Activated CD4-positive, alpha-beta T cell treated with anti-CD3 and anti-CD28 coated beads, Interleukin-2, amount 50 U/mL, for 24 hours (primary cell): ENCODE measurements around the gene LAMA3.

Experiments
- DNase-seq, 2 donors: peaks; one replicate each; pipeline ENCODE4 v3.0.0-alpha.2; 2020; ENCODE audit warnings: low read depth in 1 of 2, low spot score in 1 of 2

The LAMA3 gene

DNA sequence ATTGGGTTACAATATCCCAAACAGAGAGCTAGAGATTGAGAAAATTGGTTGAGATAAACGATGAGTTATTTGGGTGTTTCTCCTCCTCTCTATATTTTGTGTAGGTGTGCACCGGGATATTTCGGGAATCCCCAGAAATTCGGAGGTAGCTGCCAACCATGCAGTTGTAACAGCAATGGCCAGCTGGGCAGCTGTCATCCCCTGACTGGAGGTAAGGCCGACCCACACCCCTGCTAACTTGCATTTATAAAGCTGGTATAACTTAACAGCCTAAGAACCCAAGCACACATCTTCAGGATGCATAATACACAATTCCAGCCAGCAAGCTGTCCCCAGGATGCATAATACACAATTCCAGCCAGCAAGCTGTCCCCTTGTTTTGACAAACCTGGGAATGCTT lies 200.7 kb downstream of the LAMA3 start:
- no peak for DNase-seq

DNA sequence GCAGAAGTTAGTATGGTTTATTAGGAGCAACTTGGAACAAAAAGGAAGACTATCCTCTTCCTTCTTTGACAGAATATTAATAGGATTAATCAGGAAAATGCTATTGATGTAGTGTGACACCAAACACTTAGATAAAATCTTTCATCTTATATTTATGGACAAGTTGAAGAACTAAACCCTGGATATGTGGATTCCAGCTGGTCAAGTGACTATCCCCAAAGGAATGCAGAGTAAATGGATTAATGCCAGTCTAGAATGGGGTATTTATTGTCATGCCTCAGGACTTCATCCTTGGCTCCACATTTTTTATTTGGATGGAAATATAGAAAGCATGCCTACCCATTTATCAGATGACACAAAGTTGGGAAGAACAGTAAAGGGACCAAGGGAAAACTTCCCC lies 201.3 kb downstream of the LAMA3 start:
- no peak for DNase-seq

DNA sequence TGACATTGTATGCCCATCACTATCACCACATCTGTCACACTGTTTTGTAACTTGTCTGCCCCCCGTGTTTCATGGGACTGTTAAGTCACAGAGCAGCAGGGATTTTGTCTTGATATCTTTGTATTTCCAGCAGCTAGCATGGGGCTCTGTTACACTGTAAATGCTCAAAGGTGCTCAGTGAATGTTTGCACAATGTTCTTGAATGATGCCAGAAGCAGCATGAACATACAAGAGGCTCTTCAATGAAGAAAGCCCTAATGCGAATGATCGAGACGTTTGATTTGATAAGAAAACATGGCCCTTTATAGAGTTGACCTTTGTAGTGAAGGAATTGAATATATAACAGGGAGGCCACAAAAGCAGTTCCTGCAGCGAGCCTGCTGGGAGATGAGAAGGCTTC lies 204.4 kb downstream of the LAMA3 start:
- DNase-seq, result no peak

DNA sequence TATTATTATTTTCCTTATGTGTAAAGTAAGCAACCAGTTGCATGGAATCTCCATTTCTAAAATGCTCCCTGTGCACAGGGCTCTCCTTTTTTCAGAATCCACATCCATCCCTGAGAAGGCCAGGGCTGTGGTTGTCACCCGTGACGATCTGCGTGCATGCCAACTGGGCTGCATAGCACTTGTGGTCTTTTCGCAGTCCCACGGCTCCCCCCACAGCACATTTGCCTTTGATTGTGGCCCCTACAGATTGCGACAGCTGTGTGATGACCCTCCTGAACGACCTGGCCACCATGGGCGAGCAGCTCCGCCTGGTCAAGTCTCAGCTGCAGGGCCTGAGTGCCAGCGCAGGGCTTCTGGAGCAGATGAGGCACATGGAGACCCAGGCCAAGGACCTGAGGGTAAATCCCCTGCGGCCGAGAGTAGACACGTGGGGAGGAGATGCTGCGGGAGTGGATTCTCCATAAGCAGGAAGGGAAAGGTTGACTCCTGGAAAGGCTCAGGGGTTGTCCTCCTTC lies 205.5 kb downstream of the LAMA3 start:
- DNase-seq, result no peak

DNA sequence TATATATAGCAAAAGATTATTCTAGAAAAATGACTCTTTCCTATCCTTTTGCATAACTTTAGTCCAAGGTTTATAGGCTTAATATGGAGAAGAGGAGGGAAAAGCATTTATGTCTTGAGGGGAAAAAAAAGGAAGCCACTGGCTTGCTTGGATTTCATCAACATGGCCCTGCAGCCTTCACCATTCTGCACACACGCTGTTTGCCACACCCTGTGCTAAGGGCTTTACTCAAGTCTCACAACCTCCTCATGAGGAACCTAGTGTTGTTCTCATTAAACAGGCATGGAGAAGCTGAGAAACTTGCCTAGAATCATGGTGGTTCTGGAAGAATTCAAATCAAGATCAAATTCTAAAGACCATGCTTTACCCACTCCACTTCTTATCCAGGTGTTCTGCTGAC lies 208.0 kb downstream of the LAMA3 start:
- no peak for DNase-seq

DNA sequence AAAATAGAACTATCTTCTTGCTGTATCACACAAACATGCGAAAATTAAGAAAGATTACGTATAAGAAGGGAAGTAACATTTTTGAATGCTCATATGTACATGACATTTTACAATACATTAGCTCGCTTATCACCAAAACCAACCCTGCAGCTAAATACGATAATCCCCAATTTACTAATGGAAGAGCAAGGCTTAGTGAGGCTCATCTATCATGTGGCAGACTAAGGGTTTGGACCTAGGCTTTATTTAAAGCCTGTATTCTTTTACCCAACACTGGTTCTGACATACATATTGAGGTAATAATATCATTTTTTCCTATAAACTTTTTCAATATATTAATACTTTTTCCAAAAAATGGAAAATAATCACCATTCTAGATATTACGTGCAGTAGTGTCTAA lies 208.5 kb downstream of the LAMA3 start:
- no peak for DNase-seq

DNA sequence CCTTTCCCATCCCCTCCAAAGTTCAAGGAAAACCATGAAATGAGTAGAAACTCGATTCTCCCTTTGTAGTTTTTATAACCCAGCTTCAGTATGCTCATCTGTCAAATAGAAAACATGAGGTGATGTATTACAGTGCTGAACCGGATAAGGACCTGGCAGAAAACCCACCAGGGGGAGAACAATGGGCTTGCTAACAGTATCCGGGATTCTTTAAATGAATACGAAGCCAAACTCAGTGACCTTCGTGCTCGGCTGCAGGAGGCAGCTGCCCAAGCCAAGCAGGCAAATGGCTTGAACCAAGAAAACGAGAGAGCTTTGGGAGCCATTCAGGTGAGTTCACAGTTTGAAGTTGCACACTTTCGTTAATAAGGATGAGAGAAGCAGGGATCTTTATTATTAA lies 211.7 kb downstream of the LAMA3 start:
- DNase-seq, result no peak

DNA sequence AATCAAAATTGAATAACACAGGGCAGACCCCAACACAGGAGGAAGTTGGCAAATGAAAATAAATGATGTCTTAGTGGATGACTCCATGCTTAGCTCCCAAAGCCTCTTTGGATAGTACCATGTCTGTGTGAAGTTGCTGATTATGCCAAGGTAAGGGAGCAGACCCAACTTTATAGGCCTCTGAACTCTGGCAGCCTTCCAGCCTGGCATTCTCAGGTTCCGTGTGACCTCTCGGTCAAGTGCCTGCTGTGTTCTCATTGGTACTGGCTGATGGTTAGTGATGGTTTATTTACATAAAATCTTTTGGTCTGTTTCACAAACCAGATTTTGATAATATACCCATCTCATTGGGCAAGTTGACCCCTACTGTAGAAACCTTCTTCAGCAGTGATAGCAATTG lies 213.1 kb downstream of the LAMA3 start:
- no peak for DNase-seq

DNA sequence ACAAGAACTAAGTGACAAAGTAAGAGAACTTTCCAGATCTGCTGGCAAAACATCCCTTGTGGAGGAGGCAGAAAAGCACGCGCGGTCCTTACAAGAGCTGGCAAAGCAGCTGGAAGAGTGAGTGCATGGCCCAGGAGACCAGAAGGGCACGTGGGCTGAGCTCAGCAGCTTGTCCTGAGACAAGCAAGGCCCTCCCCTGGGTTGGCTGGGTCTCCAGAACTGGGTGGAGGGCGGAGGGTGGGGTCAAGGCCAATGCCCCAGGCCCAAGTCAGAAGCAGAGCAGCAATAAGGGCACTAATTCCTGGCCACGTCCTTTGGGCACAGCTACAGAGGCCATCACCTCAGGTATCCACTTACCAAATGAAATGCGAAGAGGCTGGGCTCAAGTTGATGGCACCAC lies 214.7 kb downstream of the LAMA3 start:
- DNase-seq, result no peak

DNA sequence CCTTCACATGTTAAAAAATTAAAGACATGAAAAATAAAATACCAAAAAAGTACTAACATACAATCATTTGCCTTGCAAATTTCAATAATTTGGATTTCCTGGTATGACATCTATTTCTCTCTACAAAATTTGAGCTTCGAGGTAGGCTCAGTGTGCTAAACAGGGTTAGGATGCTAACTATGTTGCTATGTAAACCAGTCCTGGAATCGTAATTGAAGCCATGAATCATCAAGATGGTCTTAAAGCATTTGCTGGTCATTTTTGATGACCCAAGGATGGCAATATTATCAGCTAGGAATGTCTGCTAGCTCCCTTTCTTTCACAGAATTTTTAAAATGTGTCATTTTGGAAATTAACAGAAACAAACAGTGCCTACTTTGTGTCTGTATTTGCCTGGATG lies 217.4 kb downstream of the LAMA3 start:
- no peak for DNase-seq

DNA sequence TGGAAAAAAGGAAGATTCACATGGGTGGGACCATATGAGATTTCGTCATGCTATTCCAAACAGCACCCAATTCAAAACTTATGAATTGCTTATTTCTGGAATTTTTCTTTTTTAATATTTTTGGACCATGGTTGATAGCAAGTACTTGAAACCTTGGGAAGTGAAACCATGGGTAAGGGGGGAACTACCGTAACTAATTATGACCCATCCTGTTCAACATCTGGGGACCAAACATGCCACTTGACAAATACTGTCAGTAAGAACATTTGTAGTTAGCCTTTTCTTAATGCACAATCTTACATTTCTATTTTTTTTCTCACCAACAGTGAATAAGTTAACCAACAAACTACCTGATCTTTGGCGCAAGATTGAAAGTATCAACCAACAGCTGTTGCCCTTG lies 219.6 kb downstream of the LAMA3 start:
- DNase-seq, result no peak

DNA sequence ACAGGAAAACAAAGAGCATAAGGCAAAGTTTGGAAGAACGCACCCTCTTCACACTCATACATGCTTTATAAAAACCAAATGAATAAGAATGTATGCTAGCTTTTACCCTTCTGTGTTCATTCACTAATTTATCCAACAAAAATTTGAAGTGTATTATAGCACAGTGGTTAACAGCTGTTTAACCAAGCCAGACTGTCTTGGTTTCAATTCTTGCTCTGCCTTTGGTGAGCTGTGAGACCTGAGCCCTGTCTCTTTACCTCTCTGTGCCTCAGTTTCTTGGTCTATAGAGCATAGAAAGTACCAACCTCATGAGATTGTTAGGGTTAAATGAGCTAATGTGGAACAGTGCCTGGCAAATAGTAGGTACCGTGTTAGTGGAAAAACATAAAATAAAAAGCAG lies 220.8 kb downstream of the LAMA3 start:
- no peak for DNase-seq

DNA sequence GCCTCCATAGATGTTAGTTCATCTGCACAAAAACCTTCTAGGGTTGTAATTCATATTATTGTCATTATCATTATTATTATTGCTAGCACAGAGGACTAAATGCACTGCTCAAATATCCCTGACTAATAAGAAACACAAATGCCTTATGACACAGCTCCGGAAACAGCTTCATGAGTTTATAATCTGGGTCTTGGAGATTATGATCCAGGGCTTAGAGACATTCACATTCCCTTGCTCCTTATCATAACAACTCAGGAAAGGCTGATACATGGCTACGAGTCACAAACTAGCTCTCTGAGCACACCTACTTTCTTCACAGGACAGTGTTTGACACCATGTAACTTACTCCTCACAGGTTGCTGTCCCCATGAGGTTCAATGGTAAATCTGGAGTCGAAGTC lies 223.1 kb downstream of the LAMA3 start:
- DNase-seq, result no peak

DNA sequence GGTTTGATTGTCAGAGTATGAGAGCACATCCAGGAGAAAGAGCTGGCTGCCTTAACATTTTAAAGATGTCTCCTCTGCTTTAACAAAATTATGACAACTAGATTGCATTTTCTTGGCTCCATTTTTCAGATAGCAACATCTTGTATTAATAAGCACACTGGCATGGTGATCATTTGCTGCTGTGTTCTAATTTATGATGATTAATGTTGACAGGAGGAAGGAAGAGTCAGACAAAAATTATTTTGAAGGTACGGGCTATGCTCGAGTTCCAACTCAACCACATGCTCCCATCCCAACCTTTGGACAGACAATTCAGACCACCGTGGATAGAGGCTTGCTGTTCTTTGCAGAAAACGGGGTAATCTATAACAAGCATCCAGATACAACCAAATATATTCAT lies 227.1 kb downstream of the LAMA3 start:
- no peak for DNase-seq

DNA sequence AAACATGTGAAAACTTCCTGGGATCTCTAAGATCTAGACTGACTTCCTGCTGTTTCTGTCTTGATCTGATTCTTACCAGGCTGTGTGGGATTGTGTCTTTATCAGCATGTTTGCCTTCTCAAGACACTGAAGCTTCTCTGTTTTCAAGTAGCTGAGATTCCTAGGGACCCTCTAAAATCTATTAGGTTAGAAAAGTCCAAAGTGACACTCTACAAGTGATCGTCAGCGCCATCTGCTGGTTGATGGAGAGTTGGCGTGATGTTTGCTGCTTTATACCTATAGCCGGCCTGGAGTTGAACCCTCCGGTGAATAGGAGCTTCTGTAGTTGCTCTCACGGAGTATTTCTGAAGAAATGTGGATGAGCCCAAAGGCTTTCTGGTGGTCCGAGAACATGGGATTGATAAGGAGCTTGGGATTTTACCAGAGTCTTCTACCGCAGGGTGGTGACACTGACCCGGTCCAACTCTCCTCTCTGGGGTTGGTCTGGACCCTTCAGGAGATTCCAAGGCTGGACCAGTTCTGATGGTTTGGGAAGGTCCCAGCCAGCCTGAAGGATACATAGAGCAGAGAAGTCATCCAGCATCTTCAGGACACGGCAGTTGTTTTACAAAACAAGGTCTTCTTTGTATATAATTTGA lies 229.3 kb downstream of the LAMA3 start:
- peak; percentile 62 to 72 for DNase-seq

DNA sequence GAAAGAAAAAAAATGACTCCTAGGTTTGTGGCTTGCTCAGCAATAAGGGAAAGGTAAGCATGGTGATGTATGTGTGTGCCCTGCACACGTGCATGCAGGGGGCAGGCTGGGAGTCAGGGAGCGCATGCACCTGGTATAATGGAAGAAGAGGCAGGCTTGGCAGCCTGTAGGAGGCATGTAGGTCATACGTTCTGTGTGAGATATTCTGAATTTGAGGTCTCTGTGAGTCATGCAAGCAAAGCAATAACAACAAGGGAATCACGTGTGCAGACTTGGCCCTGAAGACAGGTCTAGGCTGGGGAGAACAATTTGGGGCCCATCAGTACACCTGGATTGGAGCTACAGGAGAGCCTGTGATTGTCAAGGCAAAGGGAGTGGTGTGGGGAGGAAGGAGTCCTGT lies 230.8 kb downstream of the LAMA3 start:
- no peak for DNase-seq

DNA sequence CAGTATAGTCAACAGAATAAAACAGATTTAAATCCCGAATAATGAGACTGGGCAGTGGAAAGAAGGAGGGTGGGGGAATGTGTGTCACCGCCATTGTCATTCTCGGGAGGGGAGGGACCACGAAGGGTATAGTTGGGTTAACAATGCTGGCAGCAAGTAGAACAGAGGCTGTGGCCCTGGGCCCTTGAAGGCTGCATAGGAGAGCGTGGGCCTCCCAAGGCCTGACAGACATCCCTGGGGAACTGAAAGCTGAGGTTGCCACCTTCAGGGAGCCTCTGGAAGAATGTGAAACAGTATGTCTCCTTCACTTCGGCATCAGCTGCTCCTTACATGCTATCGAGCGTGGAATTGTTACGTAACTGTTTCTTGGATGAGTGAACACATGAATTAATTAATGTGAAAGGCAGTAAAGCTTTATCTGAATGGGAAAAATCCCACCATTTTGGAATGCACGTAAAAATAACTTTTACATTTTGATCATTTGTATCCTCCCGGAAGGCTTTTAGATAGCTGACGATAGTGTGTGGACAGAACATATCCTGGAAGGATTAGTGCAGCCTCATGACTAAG lies 232.5 kb downstream of the LAMA3 start:
- DNase-seq, result no peak

DNA sequence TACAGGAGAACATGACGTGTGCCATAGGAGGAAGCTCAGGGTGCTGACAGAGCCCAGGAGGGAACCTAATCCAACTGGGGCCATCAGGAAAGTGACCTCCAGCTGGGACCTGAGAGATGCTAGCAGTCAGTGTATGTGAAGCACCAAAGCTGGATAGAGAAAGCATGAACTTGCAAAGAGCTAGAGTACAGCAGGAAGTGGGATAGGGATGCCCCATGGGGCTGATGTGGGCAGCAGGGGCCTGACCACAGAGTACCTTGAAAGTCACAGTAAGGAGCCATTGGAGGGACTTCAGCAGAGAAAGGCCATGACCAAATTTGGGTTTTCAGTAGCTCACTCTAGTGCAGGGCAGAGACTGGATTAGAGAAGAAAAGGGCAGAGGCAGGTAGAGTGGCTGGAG lies 233.7 kb downstream of the LAMA3 start:
- DNase-seq, result no peak

DNA sequence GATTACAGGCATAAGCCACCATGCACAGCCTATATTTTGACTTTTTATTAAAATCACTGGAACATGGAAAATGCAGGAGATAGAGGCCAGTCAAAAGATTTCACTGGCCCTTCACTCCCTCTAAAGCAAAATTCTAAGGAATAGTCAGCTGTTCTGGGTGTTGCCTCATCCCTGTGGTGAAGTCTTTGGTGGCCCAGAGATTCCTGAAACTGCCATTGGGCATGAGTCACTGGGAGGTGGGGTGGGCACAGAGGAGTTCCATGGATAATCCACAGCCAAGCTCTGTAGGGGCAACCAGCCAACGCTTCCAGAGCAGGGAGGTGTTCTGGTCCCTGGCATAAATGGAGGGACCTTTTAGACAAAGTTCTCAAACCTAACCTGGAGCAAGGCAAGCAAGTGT lies 235.6 kb downstream of the LAMA3 start:
- DNase-seq, result no peak

DNA sequence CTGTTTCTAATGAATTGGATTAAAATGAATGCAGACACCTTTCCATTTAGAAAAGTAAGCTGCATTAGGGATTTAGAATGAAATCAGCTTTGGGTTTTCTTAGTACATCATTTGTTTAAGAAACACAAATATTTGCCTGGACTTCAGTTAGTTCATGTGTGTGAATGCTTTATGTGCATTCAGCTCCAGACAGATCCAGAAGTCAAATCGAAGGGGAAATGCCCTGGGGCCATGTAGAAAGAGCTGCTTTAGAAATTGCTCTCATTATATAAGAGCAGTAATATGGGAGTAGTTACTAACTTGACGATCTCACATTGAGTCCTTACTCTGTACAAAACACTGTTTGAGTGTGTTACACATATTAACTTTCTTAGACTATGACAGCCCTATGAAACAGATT lies 237.3 kb downstream of the LAMA3 start:
- no peak for DNase-seq

DNA sequence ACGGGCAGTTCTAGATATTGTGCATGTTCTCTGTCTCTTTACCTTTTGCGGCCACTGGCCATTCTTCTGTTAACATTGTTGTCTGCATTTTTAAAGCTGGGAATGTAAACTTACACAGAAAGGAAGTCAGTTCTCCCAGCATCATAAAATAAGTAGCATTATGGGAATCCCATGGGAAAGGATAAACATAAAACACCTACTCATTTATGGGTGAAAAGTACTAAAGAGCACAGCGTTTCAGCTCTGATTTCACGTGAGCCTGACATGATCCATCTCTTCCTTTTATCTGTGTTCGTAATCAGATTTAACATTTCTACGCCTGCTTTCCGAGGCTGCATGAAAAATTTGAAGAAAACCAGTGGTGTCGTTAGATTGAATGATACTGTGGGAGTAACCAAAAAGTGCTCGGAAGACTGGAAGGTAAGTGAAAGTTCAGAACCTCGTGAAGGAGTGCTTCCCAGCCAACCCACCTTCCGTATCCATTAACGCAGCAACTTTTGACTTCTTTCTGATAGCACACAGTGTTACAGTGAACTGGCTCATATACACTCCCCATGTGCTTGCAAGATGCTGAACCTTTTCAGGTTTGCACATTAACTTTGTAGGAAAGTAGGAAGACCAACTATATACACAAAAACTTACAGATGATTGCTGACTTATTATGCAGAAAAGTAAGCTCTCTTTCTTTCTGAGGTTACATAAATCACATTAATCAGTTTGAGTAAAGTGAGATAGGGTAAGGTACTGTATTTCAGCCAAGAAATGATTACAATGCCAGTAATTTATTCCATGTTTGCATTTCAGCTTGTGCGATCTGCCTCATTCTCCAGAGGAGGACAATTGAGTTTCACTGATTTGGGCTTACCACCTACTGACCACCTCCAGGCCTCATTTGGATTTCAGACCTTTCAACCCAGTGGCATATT lies 238.8 kb downstream of the LAMA3 start:
- DNase-seq, result no peak

DNA sequence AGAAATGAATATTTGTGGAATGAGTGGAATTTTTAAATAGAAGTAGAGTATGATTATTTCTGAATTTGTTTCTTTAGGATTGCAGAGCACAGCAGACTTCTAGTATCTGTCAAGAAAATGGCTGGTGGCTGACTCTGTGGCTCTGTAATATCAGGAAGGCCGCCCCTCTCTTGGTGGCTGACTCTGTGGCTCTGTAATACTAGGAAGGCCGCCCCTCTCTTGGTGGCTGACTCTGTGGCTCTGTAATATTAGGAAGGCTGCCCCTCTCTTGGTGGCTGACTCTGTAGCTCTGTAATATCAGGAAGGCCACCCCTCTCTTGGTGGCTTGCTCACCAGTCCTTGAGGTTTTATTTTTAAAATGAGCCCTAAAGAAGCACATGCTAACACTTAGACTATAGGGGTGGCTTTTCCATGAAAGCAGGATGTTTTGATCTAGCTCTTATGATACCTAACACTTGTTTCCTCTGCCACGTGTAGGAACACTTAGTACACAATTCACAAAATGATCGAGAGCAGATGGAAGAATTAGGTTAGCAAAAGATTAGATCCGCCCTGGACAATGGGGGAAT lies 240.2 kb downstream of the LAMA3 start:
- no peak for DNase-seq
